MCF 10A (cell line): Measurements from ENCODE around the gene HSD17B8. TPM values are rescaled to one million over a fixed set of nuclear protein-coding genes. Genes with fewer than 3 reads are reported as not detected.
A peak's percentile ranks its signal among the peaks of the same experiment; 100 is the strongest.

Source experiments
- BruUV-seq: library from RNA; stranded (reverse); fragments of 400-500 nt; replicated peaks from 2 replicates; lab custom pipeline; 2021; lab: Mats Ljungman, UMichigan
- CTCF ChIA-PET: fragments of 300-600 bp; sonication (Branson Sonifier 250); formaldehyde crosslinking; extraction: SDS; loops from one replicate; lab custom pipeline; 2021; ENCODE audit warnings: antibody characterized with exemption, inconsistent platforms; lab: Yijun Ruan, JAX
- POLR2A ChIA-PET: fragments of 300-600, 350-650 bp; sonication (Branson Sonifier 250); formaldehyde crosslinking; extraction: SDS; loops from one replicate; lab custom pipeline; 2020; ENCODE audit warnings: antibody characterized with exemption, inconsistent platforms; lab: Yijun Ruan, JAX
- DNase-seq: peaks from one replicate; pipeline ENCODE4 v3.0.0-alpha.2; 2018; ENCODE audit not compliant: unreplicated experiment
- H3K27ac Mint-ChIP-seq: one replicate; pipeline ENCODE4 v1.8.0; 2022; ENCODE audit warnings: mild to moderate bottlenecking, low read depth, mixed read lengths; ENCODE audit not compliant: unreplicated experiment
- H3K27me3 Mint-ChIP-seq: one replicate; pipeline ENCODE4 v1.8.0; 2022; ENCODE audit warnings: mixed read lengths; ENCODE audit not compliant: insufficient read depth, unreplicated experiment
- H3K36me3 Mint-ChIP-seq: one replicate; pipeline ENCODE4 v1.8.0; 2022; ENCODE audit warnings: mild to moderate bottlenecking, moderate library complexity, mixed read lengths; ENCODE audit not compliant: insufficient read depth, unreplicated experiment
- H3K4me1 Mint-ChIP-seq: one replicate; pipeline ENCODE4 v1.8.0; 2022; ENCODE audit warnings: mixed read lengths; ENCODE audit not compliant: insufficient read depth, unreplicated experiment
- H3K4me3 Mint-ChIP-seq: one replicate; pipeline ENCODE4 v1.8.0; 2022; ENCODE audit warnings: mild to moderate bottlenecking, moderate library complexity, mixed read lengths; ENCODE audit not compliant: unreplicated experiment
- H3K9me3 Mint-ChIP-seq: one replicate; pipeline ENCODE4 v1.8.0; 2022; ENCODE audit warnings: mixed read lengths; ENCODE audit not compliant: unreplicated experiment
- intact Hi-C: fragments of 100-400 bp; cut with micrococcal nuclease; formaldehyde crosslinking; loops from 2 replicates; pipeline ENCODE4 v1.14.1; 2022
- total RNA-seq: library from RNA; stranded (reverse); gene quantifications from 2 replicates; pipeline ENCODE4 v1.2.3, GENCODE V29; 2022
- TF ChIP-seq, protein P1 (sequence below): fragments of 200-600 bp; IDR thresholded peaks from one replicate; pipeline ENCODE4 v1.8.0; 2022; ENCODE audit warnings: antibody characterized with exemption, mild to moderate bottlenecking; ENCODE audit not compliant: unreplicated experiment

HSD17B8 gene
- total RNA-seq, 1 experiment from 2014 or later, result 26.4 TPM

DNA sequence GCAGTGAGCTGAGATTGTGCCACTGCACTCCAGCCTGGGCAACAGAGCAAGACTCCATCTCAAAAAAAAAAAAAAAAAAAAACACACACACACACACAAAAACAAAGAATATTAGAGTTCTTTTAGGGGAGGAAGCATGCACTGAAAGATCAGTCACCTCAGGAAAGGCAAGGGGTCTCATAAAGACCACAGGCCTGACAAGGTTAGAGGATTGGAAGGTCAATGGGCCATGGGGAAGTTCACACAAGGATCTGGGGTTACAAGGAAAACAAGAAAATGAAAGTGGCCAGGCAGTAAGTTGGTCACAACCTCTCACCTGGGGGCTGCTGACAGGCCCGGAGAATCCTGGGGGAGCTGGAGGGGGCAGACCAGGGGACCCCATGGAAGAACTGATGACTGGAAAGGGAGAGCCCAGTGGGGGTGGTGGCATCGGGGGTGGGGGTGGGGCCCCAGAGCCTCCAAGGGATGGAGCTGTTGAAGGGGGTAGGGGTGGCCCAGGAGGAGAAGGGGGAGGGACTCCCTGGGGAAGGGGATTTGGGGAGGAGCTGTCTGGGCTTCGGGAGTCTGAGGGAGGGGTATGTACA, 5.5 kb upstream of the HSD17B8 start:
- peaks cover 63% of the 10 kb centered on the region for H3K36me3 Mint-ChIP-seq
- H3K27ac Mint-ChIP-seq, result peak overlapping the region; percentile 100
- H3K27me3 Mint-ChIP-seq, result no peaks in the 10 kb centered on the region
- TF ChIP-seq, protein P1, sequence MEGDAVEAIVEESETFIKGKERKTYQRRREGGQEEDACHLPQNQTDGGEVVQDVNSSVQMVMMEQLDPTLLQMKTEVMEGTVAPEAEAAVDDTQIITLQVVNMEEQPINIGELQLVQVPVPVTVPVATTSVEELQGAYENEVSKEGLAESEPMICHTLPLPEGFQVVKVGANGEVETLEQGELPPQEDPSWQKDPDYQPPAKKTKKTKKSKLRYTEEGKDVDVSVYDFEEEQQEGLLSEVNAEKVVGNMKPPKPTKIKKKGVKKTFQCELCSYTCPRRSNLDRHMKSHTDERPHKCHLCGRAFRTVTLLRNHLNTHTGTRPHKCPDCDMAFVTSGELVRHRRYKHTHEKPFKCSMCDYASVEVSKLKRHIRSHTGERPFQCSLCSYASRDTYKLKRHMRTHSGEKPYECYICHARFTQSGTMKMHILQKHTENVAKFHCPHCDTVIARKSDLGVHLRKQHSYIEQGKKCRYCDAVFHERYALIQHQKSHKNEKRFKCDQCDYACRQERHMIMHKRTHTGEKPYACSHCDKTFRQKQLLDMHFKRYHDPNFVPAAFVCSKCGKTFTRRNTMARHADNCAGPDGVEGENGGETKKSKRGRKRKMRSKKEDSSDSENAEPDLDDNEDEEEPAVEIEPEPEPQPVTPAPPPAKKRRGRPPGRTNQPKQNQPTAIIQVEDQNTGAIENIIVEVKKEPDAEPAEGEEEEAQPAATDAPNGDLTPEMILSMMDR, result no peak
- peak overlapping the region; percentile 98 for H3K4me3 Mint-ChIP-seq
- peaks cover 49% of the 10 kb centered on the region for H3K4me1 Mint-ChIP-seq
- BruUV-seq, result no TSS peak
- CTCF ChIA-PET, result interaction anchor here (0.6 kb wide), 2 partner anchors 12 to 89 kb away, joined by 3 to 5 read pairs; no protein-coding TSS in a partner anchor
- DNase-seq, result no peak
- H3K9me3 Mint-ChIP-seq, result no peaks in the 10 kb centered on the region
- intact Hi-C loops, result no loop called here
- POLR2A ChIA-PET, result interaction anchor here (1.7 to 2.4 kb wide), 3 partner anchors 10 to 73 kb away, joined by 9 to 20 read pairs (median 11); partner anchors contain the start of genes RING1, RPS18 and VPS52

DNA sequence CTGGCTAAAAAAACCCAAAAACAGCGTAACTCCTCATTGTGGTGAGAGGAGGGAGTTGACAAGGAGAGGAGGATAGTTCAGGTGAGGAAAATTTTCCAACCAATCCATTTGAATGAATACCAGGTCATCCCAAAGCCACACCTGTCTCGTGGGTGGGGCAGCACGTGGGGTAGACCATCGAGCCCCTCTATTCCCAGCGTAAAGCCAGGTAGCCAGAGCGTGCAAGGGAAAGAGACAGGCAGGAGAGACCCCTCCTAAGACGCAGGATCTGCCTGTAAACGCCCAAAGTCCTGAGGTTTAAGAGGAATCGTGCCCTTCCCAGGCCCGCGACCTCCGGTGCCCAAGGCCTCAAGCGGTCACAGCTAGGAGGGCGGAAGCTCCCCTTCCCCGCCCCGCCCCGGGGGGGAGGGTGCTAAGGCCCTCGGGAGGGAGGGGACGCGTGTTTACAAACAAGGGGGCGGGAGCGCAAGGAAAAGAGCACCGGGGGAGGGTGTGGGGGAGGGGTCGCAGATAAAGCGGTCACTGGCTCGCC, 4.7 kb upstream of the HSD17B8 start:
- Mint-ChIP-seq H3K27me3 (no peaks in the 10 kb centered on the region), H3K4me1 (peaks cover 55% of the 10 kb centered on the region), H3K4me3 (peak overlapping the region; percentile 98), H3K27ac (peak overlapping the region; percentile 100), H3K36me3 (peaks cover 55% of the 10 kb centered on the region), H3K9me3 (no peaks in the 10 kb centered on the region)
- BruUV-seq, result TSS peak; percentile 37
- intact Hi-C loops, result loop anchor here (2.0 to 5.0 kb wide), 2 partner anchors 49 to 98 kb away; partner anchors contain the start of gene RGL2
- CTCF ChIA-PET, result interaction anchor here (0.6 kb wide), 1 partner anchor 34 kb away, joined by 3 read pairs; no protein-coding TSS in a partner anchor
- POLR2A ChIA-PET, result interaction anchor here (0.7 to 2.4 kb wide), 8 partner anchors 9 to 1124 kb away, joined by 3 to 20 read pairs (median 4); partner anchors contain the start of genes RGL2, RING1, RPS18 and VPS52
- DNase-seq, result peak; percentile 76
- TF ChIP-seq, protein P1, result no peak

DNA sequence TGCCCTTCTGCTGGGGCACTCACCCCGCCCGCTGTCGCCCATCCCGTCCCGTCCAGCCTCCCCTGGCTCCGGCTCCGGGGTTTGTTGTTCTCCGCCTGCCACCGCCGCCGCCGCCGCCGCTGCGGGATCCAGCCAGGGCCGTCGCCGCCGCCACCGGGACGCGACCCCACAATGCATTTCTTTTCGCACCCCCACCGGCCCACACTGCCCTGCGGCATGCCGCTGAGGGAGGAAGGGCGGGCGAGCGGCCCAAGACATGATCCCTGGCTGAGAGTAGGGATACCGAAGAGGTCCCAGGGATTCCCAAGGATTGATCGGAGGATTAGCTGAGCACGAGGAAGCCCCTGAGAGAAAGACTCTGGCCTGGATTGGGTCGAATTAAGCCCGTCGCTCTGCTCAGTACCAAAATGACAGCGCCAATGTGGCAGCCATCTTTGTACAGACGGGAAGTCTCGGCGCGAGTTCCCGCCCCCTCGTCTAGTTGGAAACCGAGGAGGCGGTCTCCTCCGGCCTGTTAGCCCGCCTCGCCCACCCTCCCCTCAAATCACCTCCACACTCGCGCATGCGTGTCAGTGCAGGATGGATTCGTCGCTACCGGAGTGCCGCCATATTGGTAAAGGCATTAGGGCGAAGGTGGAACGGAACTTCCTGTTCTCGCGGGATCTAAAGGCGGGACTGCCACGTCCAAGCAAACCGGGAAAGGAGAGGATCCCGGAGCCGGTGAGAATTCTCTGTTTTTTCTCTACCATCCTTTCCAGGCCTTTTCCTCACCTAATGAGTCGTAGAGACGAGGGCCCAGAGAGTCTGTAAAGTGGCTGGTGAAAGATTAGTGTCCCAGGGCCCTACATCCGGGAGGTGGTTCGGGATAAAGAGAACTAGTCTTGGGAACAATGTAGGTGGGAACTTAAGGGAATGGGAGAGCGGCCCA, 4.0 kb upstream of the HSD17B8 start, which contains the start of the genes RXRB and SLC39A7:
RXRB (minus strand) TSS at position 447 of the 928 bp plus-strand sequence; CDS start at position 258, 189 bp downstream.
SLC39A7 (plus strand) TSS at position 649 of the 928 bp plus-strand sequence. CDS start 379 bp downstream, outside the sequence.
- BruUV-seq, result no TSS peak
- H3K4me3 Mint-ChIP-seq, result peak within 1 kb of the TSS; percentile 98
- H3K36me3 Mint-ChIP-seq, result peaks cover 48% of the 10 kb centered on the region
- no peaks in the 10 kb centered on the region for H3K27me3 Mint-ChIP-seq
- H3K27ac Mint-ChIP-seq, result peak within 1 kb of the TSS; percentile 100
- DNase-seq, result peak; percentile 99
- intact Hi-C loops, result loop anchor here (2.0 to 5.0 kb wide), 2 partner anchors 48 to 97 kb away; partner anchors contain the start of gene RGL2
- CTCF ChIA-PET, result interaction anchor here (0.6 kb wide), 1 partner anchor 34 kb away, joined by 3 read pairs; no protein-coding TSS in a partner anchor
- POLR2A ChIA-PET, result interaction anchor here (0.7 to 2.4 kb wide), 9 partner anchors 8 to 1124 kb away, joined by 3 to 20 read pairs (median 4); partner anchors contain the start of genes RGL2, RING1, RPS18 and VPS52
- no peaks in the 10 kb centered on the region for H3K9me3 Mint-ChIP-seq
- H3K4me1 Mint-ChIP-seq, result peaks cover 61% of the 10 kb centered on the region
- TF ChIP-seq, protein P1, result no peak
